DMS53 treated with DMSO at 0.1 percent for 48 hours (cell line): ENCODE measurements around the gene ELOB.

Experiments used
- DNase-seq: peaks from one replicate; lab custom pipeline; 2025; ENCODE audit not compliant: unreplicated experiment; lab: John Stamatoyannopoulos, UW

The ELOB gene

DNA sequence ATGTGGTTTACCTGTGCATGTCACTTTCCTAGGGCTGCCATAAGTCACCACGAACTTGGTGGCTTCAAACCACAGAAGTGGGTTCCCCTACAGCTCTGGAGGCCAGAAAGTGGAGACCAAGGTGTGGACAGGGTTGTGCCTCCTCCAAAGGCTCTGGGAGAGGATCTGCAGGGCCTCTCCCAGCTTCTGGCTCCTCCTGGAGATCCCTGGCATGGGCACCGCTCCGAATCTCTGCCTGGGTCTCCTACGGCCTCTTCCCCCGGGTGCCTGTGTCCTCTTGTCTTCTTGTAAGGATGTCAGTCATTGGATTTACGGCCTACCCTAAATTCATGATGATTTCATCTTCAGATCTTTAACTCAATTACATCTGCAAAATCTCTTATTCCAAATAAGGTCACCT is 27.1 kb downstream of the ELOB start:
- DNase-seq = no peak

DNA sequence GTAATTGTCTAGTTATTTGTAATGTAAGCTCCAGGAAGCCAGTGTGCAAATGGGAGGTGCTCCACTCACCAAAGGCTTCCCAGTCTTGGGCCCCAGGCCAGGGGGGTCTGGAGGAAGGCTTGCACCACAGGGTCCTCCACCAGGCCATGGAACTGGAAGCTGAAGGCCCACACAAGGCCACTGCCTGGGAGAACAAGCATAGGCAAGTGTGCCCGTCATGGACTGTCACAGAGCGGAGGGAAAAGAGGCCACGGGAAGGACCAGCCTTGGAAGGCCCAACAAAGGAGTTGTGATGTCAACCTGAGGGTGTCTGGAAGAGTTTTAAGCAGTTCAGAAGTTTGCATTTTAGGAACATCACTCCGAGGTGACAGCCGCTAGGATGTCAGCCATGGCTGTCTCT is 27.6 kb downstream of the ELOB start:
- no peak for DNase-seq

DNA sequence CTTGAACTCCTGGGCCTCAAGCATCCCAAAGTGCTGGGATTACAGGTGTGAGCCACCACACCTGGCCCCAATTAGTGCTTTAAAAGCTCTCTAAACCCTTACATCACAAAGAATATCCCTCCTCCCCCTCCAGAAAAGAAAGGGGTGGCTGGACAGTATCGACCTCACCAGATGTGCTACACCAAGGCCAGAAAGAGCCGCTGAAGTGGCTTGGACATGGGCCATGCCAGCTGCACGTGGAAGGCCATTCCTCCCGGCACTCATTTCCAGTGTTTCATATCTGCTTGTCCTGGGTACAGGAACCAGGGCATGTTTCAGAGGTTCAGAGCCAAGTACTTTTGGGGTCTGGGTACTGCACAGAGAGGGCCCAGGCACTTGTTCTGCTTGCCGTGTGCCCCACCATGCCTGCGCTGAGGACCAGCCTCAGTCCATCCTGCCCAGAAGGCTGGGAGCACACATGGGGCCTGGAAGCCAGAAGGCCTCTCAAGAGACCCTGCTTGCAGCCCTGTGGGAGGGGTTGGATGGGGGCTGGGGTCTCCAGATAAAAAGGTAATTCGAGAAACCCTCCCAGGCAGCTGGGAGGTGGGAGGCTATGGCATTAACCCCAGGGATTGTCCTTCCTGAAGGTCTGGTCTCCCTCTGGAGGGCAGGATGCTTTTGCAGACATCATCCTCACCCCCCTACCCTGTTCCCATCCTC is 28.2 kb downstream of the ELOB start:
- DNase-seq = no peak

DNA sequence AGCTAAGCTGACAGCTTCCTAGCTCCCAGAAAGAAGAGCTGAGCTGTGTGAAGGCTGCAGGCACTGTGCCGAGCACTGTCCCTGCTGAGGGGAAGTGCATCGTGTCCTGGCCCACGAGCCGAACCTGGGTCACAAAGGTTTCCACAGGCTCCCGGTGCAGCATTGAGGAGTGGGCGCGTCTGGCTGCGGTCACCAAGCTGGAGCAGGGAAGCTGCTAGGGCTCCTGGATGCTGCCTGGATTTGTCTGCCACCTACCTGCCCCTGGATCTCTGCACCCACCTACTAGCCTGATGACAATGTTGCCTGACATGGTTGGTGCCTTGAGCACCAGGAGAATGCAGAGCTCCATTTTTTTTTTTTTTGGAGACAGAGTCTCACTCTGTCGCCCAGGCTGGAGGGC is 31.1 kb downstream of the ELOB start:
- no peak for DNase-seq

DNA sequence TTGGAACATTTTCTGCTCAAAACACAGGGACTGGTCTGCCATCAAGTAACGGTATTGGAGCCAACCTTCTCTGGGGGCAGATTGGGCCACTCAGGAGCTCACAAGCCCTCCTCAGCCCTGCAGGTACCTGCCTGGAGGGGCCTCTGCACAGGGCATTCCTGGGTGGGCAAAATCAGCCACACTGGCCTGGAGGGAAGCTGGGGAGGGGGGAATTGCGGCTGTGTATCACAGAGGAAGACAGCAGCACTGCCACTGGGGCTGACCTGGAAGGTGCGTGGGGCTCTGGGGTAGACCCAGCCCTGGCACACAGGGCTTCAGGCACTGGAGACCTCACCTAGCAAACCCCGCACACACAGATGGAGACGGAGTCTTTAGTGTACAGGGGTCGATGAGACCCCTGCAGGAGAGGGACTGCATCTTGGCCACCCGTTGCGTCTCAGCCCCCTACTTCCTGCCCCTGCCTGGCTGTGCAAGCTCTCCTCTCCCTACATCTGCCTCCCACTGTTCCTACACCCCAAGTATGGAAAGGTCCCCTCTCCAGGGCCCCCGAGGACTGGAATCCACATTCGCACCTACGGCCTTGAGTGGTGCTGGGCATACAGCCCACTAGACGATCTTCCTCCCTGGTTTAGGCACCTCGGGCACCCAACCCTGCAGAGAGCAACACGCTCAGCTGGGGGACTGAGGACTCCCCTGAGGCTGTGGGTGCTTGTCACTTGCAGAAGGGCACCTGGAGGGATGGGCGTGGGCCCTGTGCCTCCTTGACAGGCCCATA is 31.8 kb downstream of the ELOB start:
- no peak for DNase-seq

DNA sequence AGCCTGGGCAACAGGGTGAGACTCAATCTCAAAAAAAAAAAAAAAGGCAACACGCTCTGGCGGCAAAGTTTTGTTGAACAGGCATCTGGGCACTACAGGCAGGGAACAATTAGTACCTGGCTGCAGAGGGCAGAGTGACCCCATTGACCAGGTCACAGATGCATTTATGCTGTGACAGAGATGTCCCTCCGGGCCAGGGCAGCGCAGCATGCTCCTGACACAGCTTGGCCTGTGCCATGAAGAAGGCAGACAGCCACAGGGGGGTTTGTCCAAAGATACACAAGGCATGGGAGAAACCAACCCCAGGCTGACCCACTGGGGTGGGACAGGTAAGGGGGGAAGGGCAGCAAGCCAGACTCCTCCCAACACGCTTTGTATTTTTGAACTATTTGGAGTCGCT is 32.4 kb downstream of the ELOB start:
- DNase-seq = no peak

DNA sequence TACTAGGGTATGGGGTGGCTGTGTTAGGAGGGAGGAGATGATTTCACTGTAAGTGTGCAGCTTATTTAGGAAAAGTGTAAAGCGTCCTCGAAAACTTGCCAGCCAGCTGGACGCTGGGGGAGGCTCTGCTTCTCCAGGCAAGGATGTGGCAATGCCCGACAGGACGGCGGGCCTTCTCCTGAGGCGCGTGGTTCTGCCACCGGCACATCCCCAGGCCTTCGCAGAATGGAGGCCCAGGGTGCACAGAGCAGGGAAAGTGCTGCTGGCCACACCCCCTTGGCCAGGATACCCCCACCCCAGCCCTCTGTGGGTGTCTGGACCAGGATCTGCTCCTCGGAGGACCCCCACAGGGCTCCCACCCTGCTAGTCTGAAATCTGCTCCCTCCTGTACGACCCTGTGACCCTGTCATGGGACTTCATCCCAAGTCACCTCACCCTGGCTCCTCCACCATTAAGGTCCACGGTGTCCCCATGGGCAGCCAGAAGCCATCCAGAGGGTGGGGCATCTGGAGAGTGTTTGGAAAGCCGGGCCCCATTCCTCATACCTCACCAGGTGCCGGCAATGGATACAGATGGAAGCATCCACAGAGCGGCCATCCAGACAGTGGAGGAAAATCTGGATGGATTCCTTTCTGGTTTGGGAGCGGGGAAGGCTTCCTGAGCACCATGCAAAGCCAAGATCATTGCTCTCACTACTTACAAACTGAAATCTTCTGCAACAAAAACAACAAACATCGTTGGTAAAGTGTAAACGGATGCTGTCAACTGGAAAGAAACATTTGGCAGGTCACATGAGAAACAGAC is 33.9 kb downstream of the ELOB start:
- no peak for DNase-seq

DNA sequence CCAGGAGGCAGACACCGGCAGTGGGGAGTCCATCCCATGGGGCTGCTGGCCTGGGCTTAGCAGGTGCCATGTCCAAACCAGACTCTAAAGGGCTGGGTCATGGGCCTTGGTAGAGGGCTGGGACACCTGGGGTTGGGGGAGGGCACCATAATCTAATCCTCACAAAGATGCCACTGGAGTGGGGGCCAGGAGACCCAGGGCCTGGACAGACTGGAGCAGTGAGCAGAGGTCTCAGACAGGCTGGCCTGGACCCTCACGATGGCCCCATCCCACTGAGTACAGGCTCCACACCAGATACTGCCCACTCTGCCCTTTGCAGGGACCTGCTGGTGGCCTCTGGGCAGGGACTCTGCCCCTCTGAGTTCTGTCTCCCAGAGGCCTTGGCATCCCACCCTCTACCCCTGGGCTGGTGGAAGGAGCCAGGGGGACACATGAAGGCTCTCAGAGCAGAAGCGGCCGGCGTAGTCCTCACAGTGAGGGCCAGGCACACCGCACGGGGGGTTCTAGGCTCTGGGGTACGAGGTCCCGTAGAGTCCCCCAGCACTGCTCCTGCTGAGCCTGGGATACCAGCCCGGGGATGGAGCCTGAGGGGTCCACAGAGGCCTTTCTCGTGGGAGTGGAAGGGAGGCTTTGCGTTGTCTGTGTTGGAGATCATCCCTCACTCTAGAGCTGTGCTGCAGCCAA is 34.6 kb downstream of the ELOB start:
- DNase-seq = no peak

DNA sequence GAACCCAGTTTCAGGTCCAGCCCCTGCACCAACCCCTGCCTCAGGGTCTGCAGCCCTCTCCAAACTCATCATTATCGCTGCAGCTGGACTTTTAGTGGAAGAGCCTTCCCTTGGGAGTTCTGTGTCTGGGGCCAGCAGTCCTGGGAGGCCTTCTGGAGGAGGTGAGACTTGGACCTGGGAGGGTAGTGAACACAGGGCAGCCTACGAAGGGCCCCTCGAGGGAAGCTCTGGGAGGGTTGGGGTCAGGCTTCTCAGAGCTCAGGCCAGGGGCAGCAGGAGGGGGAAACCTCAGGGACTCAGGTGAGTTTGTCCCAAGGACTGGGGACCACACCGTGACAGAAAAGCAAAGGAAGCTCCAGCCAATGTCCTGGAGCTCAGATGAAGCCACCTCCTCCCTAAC is 35.9 kb downstream of the ELOB start:
- no peak for DNase-seq

DNA sequence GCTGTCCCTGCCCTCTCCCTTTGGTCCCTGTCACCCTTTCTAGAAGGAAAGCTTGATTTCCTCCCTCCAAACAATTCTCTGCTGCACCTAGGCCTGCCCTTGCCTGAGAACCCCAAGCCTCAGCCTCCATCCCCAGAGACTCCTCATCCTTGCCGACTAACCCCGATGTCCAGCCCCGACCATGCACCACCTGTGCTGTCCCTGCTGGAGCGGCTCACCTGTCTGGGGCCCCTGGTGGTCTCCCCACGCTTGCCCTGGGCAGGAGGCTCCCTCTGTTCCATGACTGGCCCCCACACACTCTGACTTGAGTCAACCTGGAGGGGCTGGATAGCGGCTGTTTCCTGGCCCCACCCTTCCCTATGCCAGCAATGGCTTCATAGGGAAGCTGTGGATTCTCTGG is 36.6 kb downstream of the ELOB start:
- DNase-seq = no peak

DNA sequence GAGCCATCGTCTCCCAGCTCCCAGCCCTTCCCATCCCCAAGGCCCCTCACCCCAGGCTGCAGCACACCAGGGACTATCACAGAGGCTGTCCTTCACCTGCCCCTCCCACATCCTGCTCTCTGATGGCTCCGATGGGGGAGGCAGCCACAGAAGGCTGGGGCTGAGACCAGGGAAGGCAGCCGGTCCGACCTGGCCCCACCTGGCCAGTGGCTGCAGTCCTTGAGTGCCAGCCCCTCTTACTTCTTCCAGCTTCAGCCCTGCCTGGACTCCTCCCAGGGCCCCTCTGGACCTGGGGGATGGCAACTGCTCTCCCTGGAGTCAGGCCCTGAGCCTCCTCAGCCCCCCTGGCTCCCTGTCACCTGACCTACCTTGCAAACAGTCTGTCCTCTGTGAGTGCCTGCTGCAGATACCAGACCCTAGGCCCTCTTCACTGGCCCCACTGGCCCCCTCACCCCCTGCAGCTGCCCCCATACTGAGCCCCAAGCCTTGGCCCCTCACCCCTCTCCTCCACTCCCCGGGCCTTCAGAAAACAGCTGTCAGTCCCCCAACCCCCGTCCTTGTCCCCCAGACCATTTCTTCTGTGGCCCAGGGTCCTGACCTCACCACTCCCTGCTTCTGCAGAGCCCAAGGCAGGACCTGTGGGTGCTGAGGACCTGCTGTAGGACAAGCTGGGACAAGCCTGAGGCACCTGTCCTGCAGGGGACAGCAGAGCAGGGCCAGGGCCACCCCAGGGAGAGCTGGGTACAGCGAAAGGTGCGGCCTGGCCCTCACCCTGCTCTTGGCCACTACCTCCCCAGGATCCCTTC is 37.3 kb downstream of the ELOB start:
- no peak for DNase-seq

DNA sequence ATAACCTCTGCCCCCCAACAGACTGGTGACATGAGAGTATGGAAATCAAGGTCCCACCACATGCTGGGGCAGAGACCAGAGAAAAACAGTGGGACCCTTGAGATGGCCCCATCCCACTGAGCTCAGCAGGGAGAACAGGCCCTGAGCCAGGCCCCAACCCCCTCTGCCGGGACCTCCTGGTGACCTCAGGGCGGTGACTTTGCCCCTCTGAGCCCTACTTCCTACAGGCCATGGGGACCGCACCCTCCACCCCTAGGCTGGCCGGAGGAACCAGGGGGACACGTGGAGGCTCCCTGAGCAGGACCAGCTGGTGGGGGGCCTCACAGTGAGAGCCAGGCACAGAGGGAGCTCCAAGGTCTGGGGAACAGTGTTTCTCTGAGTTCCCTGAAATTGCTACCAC is 38.5 kb downstream of the ELOB start:
- no peak for DNase-seq

DNA sequence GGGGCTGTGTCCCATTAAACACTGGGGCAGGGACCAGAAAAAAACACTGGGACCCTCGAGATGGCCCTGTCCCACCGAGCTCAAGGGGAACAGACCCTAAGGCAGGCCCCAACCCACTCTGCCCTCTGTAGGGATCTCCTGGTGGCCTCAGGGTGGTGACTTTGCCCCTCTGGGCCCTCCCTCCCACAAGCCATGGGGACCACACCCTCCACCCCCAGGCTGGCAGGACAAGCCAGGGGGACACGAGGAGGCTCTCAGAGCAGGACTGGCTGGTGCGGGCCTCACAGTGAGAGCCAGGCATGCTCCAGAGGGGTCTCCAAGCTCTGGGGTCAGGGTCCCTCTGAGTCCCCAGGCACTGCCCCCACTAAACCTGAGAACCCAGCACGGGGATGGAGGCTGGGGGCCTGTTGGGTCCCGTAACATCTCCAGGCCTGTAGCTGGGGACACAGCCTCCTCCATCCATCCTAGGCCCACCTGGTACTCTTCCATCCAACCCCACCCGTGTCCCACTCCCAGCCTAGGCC is 39.1 kb downstream of the ELOB start:
- no peak for DNase-seq

DNA sequence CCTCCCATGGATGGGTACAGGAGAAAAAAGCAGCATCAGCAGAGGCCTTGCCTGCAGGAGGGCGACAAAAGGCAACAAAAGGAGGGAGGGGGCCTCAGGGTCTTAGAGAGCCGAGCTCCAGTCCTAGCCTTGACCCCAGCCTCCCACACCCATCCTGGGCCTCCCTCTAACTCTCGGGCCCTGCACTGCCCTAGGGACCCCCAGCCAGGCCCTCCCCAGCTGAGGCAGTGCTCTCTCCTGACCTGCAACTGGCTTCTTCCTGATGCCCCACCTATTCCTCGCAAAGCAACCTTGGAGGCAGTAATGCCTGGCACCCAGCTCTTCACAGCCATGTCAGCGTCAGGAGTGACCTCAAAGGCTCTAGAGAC is 39.9 kb downstream of the ELOB start:
- DNase-seq = no peak

DNA sequence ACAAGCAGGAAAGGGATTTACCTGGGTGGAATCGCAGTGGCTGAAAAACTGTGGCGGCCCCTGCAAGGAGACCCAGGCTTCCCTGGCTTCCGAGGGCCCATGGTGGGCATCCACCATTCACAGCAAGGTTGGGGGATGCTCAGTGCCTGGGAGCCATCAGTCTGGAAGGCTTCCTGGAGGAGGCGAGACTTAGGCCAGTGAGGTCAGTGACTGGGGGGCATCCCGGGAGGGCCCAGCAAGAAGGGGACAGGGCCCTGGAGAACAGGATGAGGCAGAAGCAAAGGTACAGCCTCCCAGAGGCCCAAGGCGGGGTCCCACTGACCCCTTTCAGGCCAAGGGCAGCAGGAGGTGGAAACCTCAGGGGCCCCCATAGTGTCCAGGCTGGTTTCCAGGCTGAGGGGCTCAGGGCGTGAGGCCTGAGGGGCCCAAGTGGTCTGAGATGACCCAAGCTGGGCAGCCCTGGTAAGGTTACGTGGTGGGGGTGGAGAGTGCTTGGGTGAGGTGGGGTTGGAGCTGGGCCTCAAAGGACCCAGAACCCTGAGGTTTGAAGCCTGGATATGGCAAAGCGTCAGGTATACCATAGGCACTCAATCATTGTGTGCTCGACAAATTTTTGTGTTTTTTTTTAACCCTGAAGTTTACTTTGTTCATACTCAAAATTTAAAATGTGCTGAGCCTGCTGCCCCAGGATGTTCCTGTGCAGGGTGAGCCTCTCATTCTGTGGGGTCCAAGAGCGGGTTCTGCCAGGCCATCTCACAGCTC is 40.4 kb downstream of the ELOB start:
- DNase-seq = no peak

DNA sequence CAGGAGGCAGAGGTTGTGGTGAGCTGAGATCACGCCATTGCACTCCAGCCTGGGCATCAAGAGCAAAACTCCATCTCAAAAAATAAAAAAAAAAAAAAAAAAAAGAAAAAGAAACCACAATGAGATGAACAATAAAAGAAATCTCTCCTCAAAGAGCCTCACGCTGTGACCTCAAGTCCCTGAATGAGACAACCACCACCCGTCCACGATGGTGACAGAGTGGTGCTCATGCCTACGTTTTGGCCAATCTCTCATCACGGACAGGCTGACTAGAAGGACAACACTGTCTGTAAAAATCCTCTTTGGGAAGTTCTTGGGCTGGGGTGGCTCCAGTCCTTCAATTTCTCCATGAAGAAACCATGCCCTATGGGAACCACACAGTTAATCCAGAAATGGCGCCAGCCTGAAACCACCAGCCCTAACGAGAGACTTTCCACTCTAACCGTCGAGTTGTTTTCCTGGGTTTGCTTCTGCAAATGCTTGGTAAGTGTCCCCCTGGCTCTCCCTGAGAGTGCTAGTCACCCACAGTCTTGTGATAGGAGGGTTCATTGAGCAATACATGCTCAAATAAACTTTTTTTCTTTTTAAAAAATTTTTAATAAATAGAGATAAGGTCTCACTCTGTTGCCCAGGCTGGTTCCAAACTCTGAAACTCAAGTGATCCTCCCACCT is 42.1 kb downstream of the ELOB start:
- DNase-seq = no peak

DNA sequence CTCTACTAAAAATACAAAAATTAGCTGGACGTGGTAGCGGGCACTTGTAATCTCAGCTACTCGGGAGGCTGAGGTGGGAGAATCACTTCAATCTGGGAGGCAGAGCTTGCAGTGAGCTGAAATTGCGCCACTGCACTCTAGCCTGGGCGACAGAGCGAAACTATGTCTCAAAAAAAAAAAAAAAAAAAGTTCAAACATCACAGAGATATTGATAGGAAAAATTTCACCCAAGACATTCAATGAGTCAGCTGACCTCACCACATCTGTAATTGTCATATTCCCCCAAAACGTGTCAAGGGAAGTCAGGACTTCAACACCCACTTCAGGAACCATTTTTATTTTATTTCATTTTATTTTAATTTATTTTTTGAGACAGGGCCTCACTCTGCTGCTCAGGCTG is 49.0 kb downstream of the ELOB start:
- no peak for DNase-seq

DNA sequence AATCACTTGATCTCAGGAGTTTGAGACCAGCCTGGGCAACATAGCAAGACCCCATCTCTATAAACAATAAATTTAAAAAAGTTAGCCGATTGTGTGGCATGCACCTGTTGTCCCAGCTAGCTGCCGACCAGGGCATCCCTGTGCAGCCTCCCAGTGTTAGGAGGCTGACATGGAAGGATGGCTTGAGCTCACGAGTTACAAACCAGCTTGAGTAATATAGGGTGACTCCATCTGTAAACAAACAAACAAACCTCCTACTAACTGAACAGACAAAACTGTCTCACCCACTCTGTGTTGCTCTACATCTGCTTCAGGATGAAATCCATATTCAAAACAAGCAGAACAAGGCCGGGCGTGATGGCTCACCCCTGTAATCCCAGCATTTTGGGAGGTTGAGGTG is 50.2 kb downstream of the ELOB start:
- no peak for DNase-seq

DNA sequence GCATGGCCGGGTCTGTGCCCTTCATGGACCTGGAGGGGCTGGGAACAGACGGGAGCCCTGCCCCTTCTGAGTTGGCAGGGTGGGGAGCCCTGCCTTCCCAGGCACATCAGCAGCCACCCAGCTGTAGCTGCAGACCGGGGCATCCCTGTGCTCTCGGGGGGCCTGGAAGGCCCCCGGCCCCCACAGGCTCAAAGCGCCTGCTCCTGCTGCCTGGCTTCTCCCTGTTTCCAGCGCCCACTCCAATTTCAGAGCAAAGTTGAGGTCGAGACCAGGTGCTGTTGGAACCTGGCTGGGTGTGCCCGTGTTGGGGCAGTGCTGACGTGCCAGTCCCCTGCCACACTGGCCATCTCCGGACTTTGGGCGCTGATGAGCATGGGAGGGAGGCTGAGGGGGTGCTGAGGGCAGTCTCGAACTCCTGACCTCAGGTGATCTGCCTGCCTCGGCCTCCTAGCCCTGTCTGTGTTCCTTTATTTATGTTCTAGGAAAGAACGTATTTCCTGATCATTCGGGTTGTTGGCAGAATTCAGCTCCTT is 52.2 kb downstream of the ELOB start:
- no peak for DNase-seq
